HFF-Myc (cell line): Measurements from ENCODE around the gene SRSF1.

Source experiments
- DNase-seq: peaks from one replicate; pipeline ENCODE4 v3.0.0-alpha.2; 2011; ENCODE audit warnings: low read depth; ENCODE audit errors: extremely low read depth
- H3K4me3 ChIP-seq: replicated peaks from 2 replicates; pipeline ENCODE4 v1.5.1; 2011; ENCODE audit warnings: low read depth, mild to moderate bottlenecking, control low read depth, low read length
- TF ChIP-seq, protein P1 (sequence below): IDR thresholded peaks from 2 replicates; pipeline ENCODE4 v1.5.1; 2012; ENCODE audit warnings: mild to moderate bottlenecking, low read depth, low read length, control low read depth; ENCODE audit errors: missing control alignments

The SRSF1 gene

DNA sequence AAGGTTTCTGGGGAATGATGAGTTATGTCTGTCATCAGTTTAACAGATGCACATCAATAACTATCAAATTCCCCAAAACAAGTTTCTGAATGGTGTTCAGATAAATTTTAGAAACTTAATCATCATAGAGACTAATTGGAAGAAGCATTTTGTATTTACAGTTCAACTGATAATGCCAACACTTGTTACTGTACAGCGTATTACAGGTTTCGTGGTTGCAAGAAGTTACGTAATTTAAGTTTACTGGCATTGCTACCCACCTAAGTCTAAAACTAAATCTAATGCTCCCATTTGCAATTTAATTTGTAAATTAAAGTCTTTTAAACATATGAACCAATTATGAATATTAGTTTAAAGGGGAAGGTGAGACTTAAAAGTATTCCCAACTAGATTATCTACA, 3.0 kb downstream of the SRSF1 start:
- no peak for DNase-seq
- TF ChIP-seq, protein P1, sequence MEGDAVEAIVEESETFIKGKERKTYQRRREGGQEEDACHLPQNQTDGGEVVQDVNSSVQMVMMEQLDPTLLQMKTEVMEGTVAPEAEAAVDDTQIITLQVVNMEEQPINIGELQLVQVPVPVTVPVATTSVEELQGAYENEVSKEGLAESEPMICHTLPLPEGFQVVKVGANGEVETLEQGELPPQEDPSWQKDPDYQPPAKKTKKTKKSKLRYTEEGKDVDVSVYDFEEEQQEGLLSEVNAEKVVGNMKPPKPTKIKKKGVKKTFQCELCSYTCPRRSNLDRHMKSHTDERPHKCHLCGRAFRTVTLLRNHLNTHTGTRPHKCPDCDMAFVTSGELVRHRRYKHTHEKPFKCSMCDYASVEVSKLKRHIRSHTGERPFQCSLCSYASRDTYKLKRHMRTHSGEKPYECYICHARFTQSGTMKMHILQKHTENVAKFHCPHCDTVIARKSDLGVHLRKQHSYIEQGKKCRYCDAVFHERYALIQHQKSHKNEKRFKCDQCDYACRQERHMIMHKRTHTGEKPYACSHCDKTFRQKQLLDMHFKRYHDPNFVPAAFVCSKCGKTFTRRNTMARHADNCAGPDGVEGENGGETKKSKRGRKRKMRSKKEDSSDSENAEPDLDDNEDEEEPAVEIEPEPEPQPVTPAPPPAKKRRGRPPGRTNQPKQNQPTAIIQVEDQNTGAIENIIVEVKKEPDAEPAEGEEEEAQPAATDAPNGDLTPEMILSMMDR = no peak
- peak overlapping the region; percentile 99 for H3K4me3 ChIP-seq

DNA sequence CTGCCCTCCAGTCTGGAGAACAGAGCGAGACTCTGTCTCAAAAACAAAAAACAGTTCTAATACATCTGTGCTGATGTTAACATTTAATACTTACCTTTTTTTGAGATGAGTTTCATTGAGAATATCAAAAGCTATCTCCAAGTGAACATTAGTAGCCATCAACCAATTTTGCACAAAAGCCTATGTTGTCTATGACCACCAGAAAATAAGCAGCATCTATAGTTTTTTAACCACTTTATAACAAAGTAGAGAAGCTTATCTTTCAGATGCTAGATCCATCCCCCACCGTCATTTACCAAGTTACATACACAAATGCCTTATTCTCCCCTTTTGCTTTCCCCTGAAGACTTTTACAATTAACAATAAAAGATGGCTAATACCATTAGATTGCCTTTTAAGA, 4.1 kb downstream of the SRSF1 start:
- TF ChIP-seq, protein P1 = no peak
- peak overlapping the region; percentile 99 for H3K4me3 ChIP-seq
- no peak for DNase-seq

DNA sequence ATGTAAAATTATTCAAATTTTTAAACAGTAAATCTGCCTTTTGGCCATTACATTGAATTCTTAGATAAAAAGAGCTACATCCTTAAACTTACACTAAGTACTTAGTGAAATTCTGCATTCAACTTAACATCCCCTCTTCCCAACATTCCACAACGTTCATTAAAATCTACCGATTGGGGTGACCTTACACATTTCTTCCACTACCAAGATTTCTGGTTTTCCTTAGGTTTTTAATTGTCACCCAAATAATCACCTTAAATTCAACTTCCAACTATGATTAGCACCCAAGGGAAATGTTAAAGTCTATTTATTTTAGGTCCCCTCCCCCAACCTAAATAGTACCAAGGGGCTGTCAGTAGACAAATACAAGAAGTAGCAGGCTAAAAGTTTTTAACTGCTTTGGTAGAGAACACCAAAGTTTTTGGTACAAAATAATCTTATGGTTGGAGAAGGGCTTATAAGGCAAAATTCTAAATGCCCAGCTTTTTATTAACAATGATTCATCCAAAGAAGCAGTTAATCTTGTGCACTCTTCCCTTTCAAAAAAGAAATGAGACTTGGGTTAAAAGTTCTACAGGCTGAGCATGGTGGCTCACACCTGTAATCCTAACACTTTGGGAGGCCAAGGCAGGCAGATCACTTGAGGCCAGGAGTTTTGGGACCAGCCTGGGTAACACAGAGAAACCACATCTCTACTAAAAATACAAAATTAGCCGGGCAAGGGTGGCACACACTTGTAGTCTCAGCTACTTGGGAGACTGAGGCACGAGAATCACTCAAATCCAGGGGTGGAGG, 4.7 kb downstream of the SRSF1 start:
- peak overlapping the region; percentile 99 for H3K4me3 ChIP-seq
- TF ChIP-seq, protein P1 = no peak

DNA sequence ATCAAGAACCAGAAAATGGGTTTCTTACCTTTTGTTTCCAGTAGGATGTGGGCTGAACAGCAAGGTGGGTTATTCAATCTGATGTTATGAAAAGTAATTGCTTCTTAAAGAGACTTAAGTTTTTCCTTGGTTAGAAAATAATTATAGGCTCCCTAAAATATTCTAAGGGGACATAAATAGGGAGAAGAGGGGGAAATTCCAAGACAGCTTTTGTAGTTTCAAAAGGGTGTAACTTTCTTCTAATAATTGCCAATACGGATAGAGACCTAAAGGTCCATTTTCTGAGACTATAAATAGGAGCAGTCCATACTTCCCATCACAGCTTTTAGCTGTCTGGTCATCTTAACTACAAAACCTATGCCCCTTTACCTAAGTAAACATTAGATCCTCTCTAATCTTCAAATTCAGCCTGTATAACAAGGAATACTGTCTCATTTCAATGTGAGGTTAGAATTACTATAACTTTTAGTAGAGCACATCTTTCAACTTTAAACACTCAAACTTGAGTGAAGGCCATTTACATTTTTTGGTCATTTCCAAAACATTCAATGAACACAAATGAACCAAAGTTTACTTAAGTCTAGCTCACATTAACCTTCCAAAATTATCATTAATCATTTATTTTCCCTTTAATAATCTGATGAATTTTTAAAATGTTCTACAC, 5.5 kb downstream of the SRSF1 start:
- TF ChIP-seq, protein P1 = no peak
- no peak overlapping the region for H3K4me3 ChIP-seq
- DNase-seq = no peak

More for the DNA sequence above, 4.7 kb downstream of the SRSF1 start:
- no peak for DNase-seq

DNA sequence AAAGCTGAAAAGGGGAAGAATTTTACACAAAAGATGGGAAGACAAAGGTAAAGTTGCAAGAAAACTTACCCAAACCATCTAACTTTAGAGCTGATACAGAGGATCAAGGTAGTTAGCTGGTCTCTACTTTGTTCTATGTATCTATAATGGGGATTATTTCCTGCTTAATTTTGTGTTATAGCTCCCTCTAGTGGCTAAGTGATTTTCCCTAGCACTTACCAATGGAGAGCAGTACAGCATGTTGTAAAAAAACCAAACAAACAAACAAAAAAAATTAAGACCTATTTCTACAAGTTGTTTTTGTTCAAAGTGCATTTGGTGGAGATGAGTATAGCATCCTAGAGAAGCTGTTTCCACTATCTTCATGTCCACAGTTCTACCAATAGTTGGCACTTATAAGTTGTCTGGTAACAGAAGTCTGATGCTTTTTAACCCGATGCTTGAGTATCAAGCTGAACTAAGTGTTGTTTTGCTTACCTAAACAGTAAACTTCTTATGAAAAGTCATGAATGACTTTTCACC, 7.5 kb downstream of the SRSF1 start:
- H3K4me3 ChIP-seq = no peak overlapping the region
- TF ChIP-seq, protein P1 = peak; percentile 63
- DNase-seq = no peak

DNA sequence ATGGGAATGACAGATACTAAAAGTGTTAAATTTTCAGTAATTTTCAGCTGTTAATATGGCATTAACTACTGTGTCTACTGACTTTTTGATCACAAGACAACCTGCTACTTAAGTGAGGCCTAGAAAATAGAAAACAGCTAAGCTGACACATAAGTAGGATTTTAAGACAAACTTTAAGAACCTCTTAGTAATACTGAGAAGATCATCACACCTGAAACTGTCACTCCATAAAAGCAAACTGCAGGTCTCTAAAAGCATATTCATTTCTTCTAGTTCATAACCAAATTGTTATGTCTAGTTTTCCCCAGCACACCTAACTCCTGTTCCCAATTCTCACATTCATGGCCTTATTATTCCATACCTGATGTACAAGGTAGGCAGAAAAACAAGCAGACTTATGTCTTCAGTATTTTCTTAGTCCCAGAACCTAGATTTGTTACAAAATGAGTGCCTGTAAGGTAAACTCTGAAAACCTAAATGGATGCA, 8.0 kb downstream of the SRSF1 start:
- no peak for DNase-seq
- no peak overlapping the region for H3K4me3 ChIP-seq
- TF ChIP-seq, protein P1 = no peak
